ENCODE measurements around the gene CDIP1. TPM values are rescaled to one million over a fixed set of nuclear protein-coding genes. Genes with fewer than 3 reads are reported as not detected.
A peak's percentile ranks its signal among the peaks of the same experiment; 100 is the strongest.

CDIP1 gene
- total and polyA plus RNA-seq, 9 of the 15 experiments (the other 6 are each of a cell fraction or from before 2014, with no cell fraction given) = 0.29 TPM; not detected in 8

- TF ChIP-seq ZBTB26 (CRISPR knock-in tag; IDR thresholded peaks at IDR 0.05) (no peak), MAZ (CRISPR knock-in tag; conservative IDR thresholded peaks at IDR 0.05 in 1 of 2, IDR thresholded peaks at IDR 0.05 in 1 of 2) (peak; percentile 72 to 88; a peak in 3 of 4 replicates), ARID1B (IDR thresholded peaks at IDR 0.05) (peak; percentile 56), GMEB1 (CRISPR knock-in tag; IDR thresholded peaks at IDR 0.05) (peak; percentile 56), CCNT2 (IDR thresholded peaks at IDR 0.05; ENCODE audit: borderline replicate concordance, extremely low read depth, insufficient read length, low read depth, low read length) (peak; percentile 66), SMARCA4 (IDR thresholded peaks at IDR 0.05) (0 out of 2 replicates have a peak, but pooled peaks have one; percentile 15), HCFC1 (IDR thresholded peaks at IDR 0.05; ENCODE audit: low read depth, low read length) (peak; percentile 63), HDAC1 (IDR thresholded peaks at IDR 0.05) (peak in 1 of 2 experiments; percentile 78; a peak in 2 of 4 replicates), TBL1XR1 (IDR thresholded peaks at IDR 0.05; ENCODE audit: low read length in 2 of 2) (no peak), HNRNPL (IDR thresholded peaks at IDR 0.05; ENCODE audit: low read depth, low read length) (peak; percentile 51; the same call in 1 of the 2 replicates), TEAD4 (IDR thresholded peaks at IDR 0.05; ENCODE audit: low read length) (peak; percentile 45; the same call in 1 of the 2 replicates), TEAD4 (CRISPR knock-in tag; IDR thresholded peaks at IDR 0.05; ENCODE audit: borderline replicate concordance) (no peak), COPS2 (conservative IDR thresholded peaks at IDR 0.05) (no peak), HIVEP1 (CRISPR knock-in tag; IDR thresholded peaks at IDR 0.05) (no peak), HNRNPLL (IDR thresholded peaks at IDR 0.05; ENCODE audit: low read depth, low read length, poor library complexity, severe bottlenecking) (peak; percentile 67), SAP30 (IDR thresholded peaks at IDR 0.05; ENCODE audit: borderline replicate concordance, insufficient read depth, low read depth, low read length, poor library complexity, severe bottlenecking) (peak; percentile 63), NCOA1 (IDR thresholded peaks at IDR 0.05; ENCODE audit: low read depth) (no peak), ZNF589 (CRISPR knock-in tag; IDR thresholded peaks at IDR 0.05; ENCODE audit: low read depth) (no peak; the same call in 1 of the 2 replicates), SOX6 (IDR thresholded peaks at IDR 0.05) (peak; percentile 64), SP1 (CRISPR knock-in tag; IDR thresholded peaks at IDR 0.05) (peak; percentile 72)
- TF ChIP-seq, protein P1, sequence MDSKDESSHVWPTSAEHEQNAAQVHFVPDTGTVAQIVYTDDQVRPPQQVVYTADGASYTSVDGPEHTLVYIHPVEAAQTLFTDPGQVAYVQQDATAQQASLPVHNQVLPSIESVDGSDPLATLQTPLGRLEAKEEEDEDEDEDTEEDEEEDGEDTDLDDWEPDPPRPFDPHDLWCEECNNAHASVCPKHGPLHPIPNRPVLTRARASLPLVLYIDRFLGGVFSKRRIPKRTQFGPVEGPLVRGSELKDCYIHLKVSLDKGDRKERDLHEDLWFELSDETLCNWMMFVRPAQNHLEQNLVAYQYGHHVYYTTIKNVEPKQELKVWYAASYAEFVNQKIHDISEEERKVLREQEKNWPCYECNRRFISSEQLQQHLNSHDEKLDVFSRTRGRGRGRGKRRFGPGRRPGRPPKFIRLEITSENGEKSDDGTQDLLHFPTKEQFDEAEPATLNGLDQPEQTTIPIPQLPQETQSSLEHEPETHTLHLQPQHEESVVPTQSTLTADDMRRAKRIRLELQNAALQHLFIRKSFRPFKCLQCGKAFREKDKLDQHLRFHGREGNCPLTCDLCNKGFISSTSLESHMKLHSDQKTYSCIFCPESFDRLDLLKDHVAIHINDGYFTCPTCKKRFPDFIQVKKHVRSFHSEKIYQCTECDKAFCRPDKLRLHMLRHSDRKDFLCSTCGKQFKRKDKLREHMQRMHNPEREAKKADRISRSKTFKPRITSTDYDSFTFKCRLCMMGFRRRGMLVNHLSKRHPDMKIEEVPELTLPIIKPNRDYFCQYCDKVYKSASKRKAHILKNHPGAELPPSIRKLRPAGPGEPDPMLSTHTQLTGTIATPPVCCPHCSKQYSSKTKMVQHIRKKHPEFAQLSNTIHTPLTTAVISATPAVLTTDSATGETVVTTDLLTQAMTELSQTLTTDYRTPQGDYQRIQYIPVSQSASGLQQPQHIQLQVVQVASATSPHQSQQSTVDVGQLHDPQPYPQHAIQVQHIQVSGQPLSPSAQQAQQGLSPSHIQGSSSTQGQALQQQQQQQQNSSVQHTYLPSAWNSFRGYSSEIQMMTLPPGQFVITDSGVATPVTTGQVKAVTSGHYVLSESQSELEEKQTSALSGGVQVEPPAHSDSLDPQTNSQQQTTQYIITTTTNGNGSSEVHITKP (IDR thresholded peaks at IDR 0.05; ENCODE audit: partially characterized antibody) = peak; percentile 94
Observed at GRCh38 chr16:4474192-4474961, 64.2 kb downstream of the CDIP1 start, which contains the start of gene NMRAL1 (continued).
